Astrocyte (in vitro differentiated cells and primary cell): ENCODE results near the gene ANKRD33B. TPM values are rescaled to one million over a fixed set of nuclear protein-coding genes. Genes with fewer than 3 reads are reported as not detected.
A peak's percentile ranks its signal among the peaks of the same experiment; 100 is the strongest.

Experiments used
- DNase-seq: peaks from one replicate; pipeline ENCODE4 v3.0.0-alpha.2; 2010; ENCODE audit warnings: low read depth
- FAIRE-seq: peaks from 2 replicates; lab custom pipeline; 2011; peaks lifted over from hg19 to GRCh38; lab: Jason Lieb, UNC
- H2AFZ ChIP-seq: 2 replicates; pipeline ENCODE4 v1.6.0; 2012; ENCODE audit warnings: low read depth, low read length, inconsistent platforms
- H3K27ac ChIP-seq: 2 replicates; pipeline ENCODE4 v1.5.1; 2011; ENCODE audit warnings: low read depth, low read length, inconsistent platforms
- H3K27me3 ChIP-seq: 2 replicates; pipeline ENCODE4 v1.6.0; 2011; ENCODE audit warnings: low read length, inconsistent platforms; ENCODE audit not compliant: insufficient read depth
- H3K36me3 ChIP-seq: 2 replicates; pipeline ENCODE4 v1.5.1; 2011; ENCODE audit warnings: low read length, inconsistent platforms; ENCODE audit not compliant: insufficient read depth
- H3K4me1 ChIP-seq: 2 replicates; pipeline ENCODE4 v1.5.1; 2011; ENCODE audit warnings: low read length, inconsistent platforms; ENCODE audit not compliant: insufficient read depth
- H3K4me2 ChIP-seq: 2 replicates; pipeline ENCODE4 v1.6.0; 2012; ENCODE audit warnings: low read length, inconsistent platforms
- H3K4me3 ChIP-seq: 2 replicates; pipeline ENCODE4 v1.5.1; 2011; ENCODE audit warnings: low read depth, mild to moderate bottlenecking, low read length, inconsistent platforms; ENCODE audit not compliant: insufficient read depth
- H3K79me2 ChIP-seq: 2 replicates; pipeline ENCODE4 v1.6.0; 2012; ENCODE audit warnings: mild to moderate bottlenecking, low read length, inconsistent platforms; ENCODE audit not compliant: insufficient read depth
- H3K9ac ChIP-seq: 2 replicates; pipeline ENCODE4 v1.6.0; 2012; ENCODE audit warnings: mild to moderate bottlenecking, low read length, inconsistent platforms
- H3K9me3 ChIP-seq: 2 replicates; pipeline ENCODE4 v1.5.1; 2012; ENCODE audit warnings: low read depth, mild to moderate bottlenecking, low read length, inconsistent platforms; ENCODE audit not compliant: insufficient read depth
- H4K20me1 ChIP-seq: 2 replicates; pipeline ENCODE4 v1.6.0; 2012; ENCODE audit warnings: low read length, inconsistent platforms; ENCODE audit not compliant: insufficient read depth
- H3K27ac Mint-ChIP-seq: one replicate; pipeline ENCODE4 v1.8.0; 2021; ENCODE audit warnings: mild to moderate bottlenecking, mixed read lengths; ENCODE audit not compliant: unreplicated experiment
- H3K27me3 Mint-ChIP-seq: one replicate; pipeline ENCODE4 v1.8.0; 2021; ENCODE audit warnings: low read depth, mixed read lengths; ENCODE audit not compliant: unreplicated experiment
- H3K36me3 Mint-ChIP-seq: one replicate; pipeline ENCODE4 v1.8.0; 2021; ENCODE audit warnings: low read depth, mixed read lengths; ENCODE audit not compliant: unreplicated experiment
- H3K4me1 Mint-ChIP-seq: one replicate; pipeline ENCODE4 v1.8.0; 2021; ENCODE audit warnings: low read depth, mixed read lengths; ENCODE audit not compliant: unreplicated experiment
- H3K4me3 Mint-ChIP-seq: one replicate; pipeline ENCODE4 v1.8.0; 2021; ENCODE audit warnings: mild to moderate bottlenecking, moderate library complexity, mixed read lengths; ENCODE audit not compliant: unreplicated experiment
- H3K9me3 Mint-ChIP-seq: one replicate; pipeline ENCODE4 v1.8.0; 2021; ENCODE audit warnings: mild to moderate bottlenecking, mixed read lengths; ENCODE audit not compliant: unreplicated experiment
- CTCF ChIP-seq: IDR thresholded peaks from 2 replicates; pipeline ENCODE4 v1.5.1; 2011; ENCODE audit warnings: low read depth, mild to moderate bottlenecking, inconsistent platforms, low read length, moderate library complexity; ENCODE audit not compliant: insufficient read depth
- EZH2 ChIP-seq: IDR thresholded peaks from 2 replicates; pipeline ENCODE4 v1.6.1; 2012; ENCODE audit warnings: mild to moderate bottlenecking, low read length, inconsistent platforms; ENCODE audit not compliant: insufficient read depth
- total RNA-seq: library from RNA; stranded (reverse); gene quantifications from 2 replicates; pipeline ENCODE4 v1.2.1, GENCODE V29; 2021

The ANKRD33B gene
- total RNA-seq, 1 donor from 2014 or later: 22.7 TPM

GRCh38 chr5:10538789-10539686 is 24.8 kb upstream of the ANKRD33B start:
- peaks cover 3% of the 10 kb centered on the region for H3K4me1 ChIP-seq
- TF ChIP-seq EZH2: no peak
- no peak for TF ChIP-seq CTCF
- Mint-ChIP-seq H3K9me3 (no peaks in the 10 kb centered on the region), H3K4me1 (peaks cover 17% of the 10 kb centered on the region), H3K27me3 (peaks cover 14% of the 10 kb centered on the region), H3K27ac (no peak overlapping the region), H3K4me3 (peak overlapping the region; percentile 21), H3K36me3 (peaks cover 3% of the 10 kb centered on the region)
- H3K79me2 ChIP-seq: no peaks in the 10 kb centered on the region
- no peak for DNase-seq
- H3K4me3 ChIP-seq: no peak overlapping the region
- H2AFZ ChIP-seq: no peak overlapping the region
- H3K27me3 ChIP-seq: no peaks in the 10 kb centered on the region
- no peaks in the 10 kb centered on the region for H4K20me1 ChIP-seq
- H3K4me2 ChIP-seq: peak overlapping the region; percentile 15
- no peaks in the 10 kb centered on the region for H3K9me3 ChIP-seq
- H3K27ac ChIP-seq: no peak overlapping the region
- H3K36me3 ChIP-seq: no peaks in the 10 kb centered on the region
- no peak for FAIRE-seq
- no peak overlapping the region for H3K9ac ChIP-seq

GRCh38 chr5:10539687-10539998 is 24.2 kb upstream of the ANKRD33B start:
- no peak overlapping the region for H3K27ac Mint-ChIP-seq

More at GRCh38 chr5:10539687-10539998, 24.2 kb upstream of the ANKRD33B start:
- no peaks in the 10 kb centered on the region for H4K20me1 ChIP-seq
- peaks cover 17% of the 10 kb centered on the region for H3K4me1 Mint-ChIP-seq
- no peak overlapping the region for H2AFZ ChIP-seq
- TF ChIP-seq CTCF (no peak), EZH2 (no peak)
- H3K4me3 Mint-ChIP-seq: no peak overlapping the region
- peaks cover 3% of the 10 kb centered on the region for H3K4me1 ChIP-seq
- H3K27me3 ChIP-seq: no peaks in the 10 kb centered on the region
- peaks cover 3% of the 10 kb centered on the region for H3K36me3 Mint-ChIP-seq
- H3K27ac ChIP-seq: no peak overlapping the region
- no peaks in the 10 kb centered on the region for H3K9me3 Mint-ChIP-seq
- H3K27me3 Mint-ChIP-seq: peaks cover 11% of the 10 kb centered on the region
- H3K9ac ChIP-seq: no peak overlapping the region
- no peaks in the 10 kb centered on the region for H3K36me3 ChIP-seq
- H3K4me3 ChIP-seq: no peak overlapping the region
- peak; percentile 36 for DNase-seq
- H3K9me3 ChIP-seq: no peaks in the 10 kb centered on the region
- FAIRE-seq: no peak
- H3K4me2 ChIP-seq: peak overlapping the region; percentile 15
- no peaks in the 10 kb centered on the region for H3K79me2 ChIP-seq
